OCI-LY7 (cell line): ENCODE data around the gene TRIM7. TPM values are rescaled to one million over a fixed set of nuclear protein-coding genes. Genes with fewer than 3 reads are reported as not detected.

ENCODE experiments used
- BruUV-seq: library from RNA; stranded (reverse); fragments of 400-500 nt; replicated peaks from 2 replicates; lab custom pipeline; 2021; lab: Mats Ljungman, UMichigan
- CTCF ChIA-PET: fragments of 300-600 bp; sonication (Branson Sonifier 250); formaldehyde crosslinking; loops from one replicate; lab custom pipeline; 2022; ENCODE audit warnings: antibody characterized with exemption; ENCODE audit not compliant: unreplicated experiment; lab: Charles Lee
- POLR2A ChIA-PET: fragments of 300-600 bp; sonication (Branson Sonifier 250); formaldehyde crosslinking; loops from one replicate; lab custom pipeline; 2022; ENCODE audit warnings: antibody characterized with exemption; lab: Charles Lee
- DNase-seq: peaks from one replicate; pipeline ENCODE4 v3.0.0-alpha.2; 2015; ENCODE audit warnings: low spot score
- H2AFZ ChIP-seq: fragments of 200-600 bp; sonication (generic), shearing (Covaris generic); 2 replicates; pipeline ENCODE4 v1.6.1; 2014; ENCODE audit warnings: mild to moderate bottlenecking, antibody characterized with exemption, low read length, moderate library complexity
- H3K27ac ChIP-seq: fragments of 200-600 bp; sonication (generic); 2 replicates; pipeline ENCODE4 v1.5.1; 2014; ENCODE audit warnings: mixed run types, low read depth, mild to moderate bottlenecking, moderate library complexity, low read length, inconsistent platforms; ENCODE audit not compliant: poor library complexity, severe bottlenecking
- H3K36me3 ChIP-seq: fragments of 200-600 bp; sonication (generic); 2 replicates; pipeline ENCODE4 v1.6.1; 2014; ENCODE audit warnings: mild to moderate bottlenecking, antibody characterized with exemption, low read length, moderate library complexity, mixed read lengths; ENCODE audit not compliant: insufficient read depth
- H3K4me1 ChIP-seq: fragments of 200-600 bp; sonication (generic); 2 replicates; pipeline ENCODE4 v1.5.1; 2014; ENCODE audit warnings: mild to moderate bottlenecking, low read length; ENCODE audit not compliant: insufficient read depth, poor library complexity, severe bottlenecking
- H3K4me2 ChIP-seq: fragments of 200-600 bp; sonication (generic); 2 replicates; pipeline ENCODE4 v1.6.1; 2014; ENCODE audit warnings: mild to moderate bottlenecking, low read length
- H3K4me3 ChIP-seq: fragments of 200-600 bp; sonication (generic); 2 replicates; pipeline ENCODE4 v1.5.1; 2014; ENCODE audit warnings: mild to moderate bottlenecking, low read depth, low read length; ENCODE audit not compliant: poor library complexity, severe bottlenecking
- H3K79me2 ChIP-seq: fragments of 200-600 bp; sonication (generic); 2 replicates; pipeline ENCODE4 v1.6.1; 2016; ENCODE audit warnings: low read depth, mild to moderate bottlenecking, low read length, moderate library complexity, mixed read lengths; ENCODE audit not compliant: insufficient read depth
- H3K9me2 ChIP-seq: fragments of 200-600 bp; sonication (generic); 2 replicates; pipeline ENCODE4 v1.6.1; 2016; ENCODE audit warnings: mild to moderate bottlenecking, low read length, mixed read lengths; ENCODE audit not compliant: insufficient read depth
- H3K9me3 ChIP-seq: fragments of 200-600 bp; sonication (generic); 2 replicates; pipeline ENCODE4 v1.6.1; 2014; ENCODE audit warnings: mild to moderate bottlenecking, mixed run types, low read length, mixed read lengths
- H4K20me1 ChIP-seq: fragments of 200-600 bp; sonication (generic); 2 replicates; pipeline ENCODE4 v1.6.1; 2014; ENCODE audit warnings: mild to moderate bottlenecking, antibody characterized with exemption, low read length, moderate library complexity, mixed read lengths; ENCODE audit not compliant: insufficient read depth
- CTCF ChIP-seq: fragments of 200-600 bp; sonication (generic); conservative IDR thresholded peaks from 2 replicates; pipeline ENCODE4 v1.5.1; 2014; ENCODE audit warnings: mild to moderate bottlenecking, antibody characterized with exemption, low read length, moderate library complexity, mixed read lengths
- EZH2phosphoT487 ChIP-seq: fragments of 200-600 bp; sonication (generic); IDR thresholded peaks from 2 replicates; pipeline ENCODE4 v1.6.1; 2018; ENCODE audit warnings: low read depth, borderline replicate concordance, mild to moderate bottlenecking, mixed run types, antibody characterized with exemption, low read length, moderate library complexity, mixed read lengths
- intact Hi-C: fragments of 100-400 bp; cut with micrococcal nuclease; formaldehyde crosslinking; loops from one replicate; pipeline ENCODE4 v1.10.0; 2022; ENCODE audit not compliant: unreplicated experiment
- total RNA-seq, 2 experiments: library from RNA; depleted of rRNA in 1 of 2; stranded (reverse); fragments of >200 nt in 1 of 2; shearing (Covaris generic) in 1 of 2; gene quantifications; 2 replicates each; pipeline ENCODE4 v1.2.3, GENCODE V29; 2014 to 2022

The TRIM7 gene
- total RNA-seq, 2 experiments from 2014 or later: 0.22 to 1.8 TPM

- Histone ChIP-seq H4K20me1 (no peaks in the 10 kb centered on the region), H3K4me1 (peaks cover 41% of the 10 kb centered on the region), H3K27ac (no peak overlapping the region), H2AFZ (no peak overlapping the region), H3K36me3 (no peaks in the 10 kb centered on the region), H3K9me3 (no peaks in the 10 kb centered on the region), H3K4me2 (peak overlapping the region; percentile 42; the same call in 1 of the 2 replicates), H3K79me2 (no peaks in the 10 kb centered on the region), H3K4me3 (no peak overlapping the region), H3K9me2 (no peaks in the 10 kb centered on the region)
- intact Hi-C loops: no loop called here
- DNase-seq: no peak
- POLR2A ChIA-PET: interaction anchor here (1.4 to 2.5 kb wide), 2 partner anchors 9 to 26 kb away, joined by 4 to 11 read pairs; no protein-coding TSS in a partner anchor
- CTCF ChIA-PET: interaction anchor here (1.0 to 1.1 kb wide), 2 partner anchors 10 to 24 kb away, joined by 3 to 4 read pairs; no protein-coding TSS in a partner anchor
- no peak for TF ChIP-seq EZH2phosphoT487
- TF ChIP-seq CTCF: no peak
- BruUV-seq: no TSS peak
Measured at GRCh38 chr5:181198106-181198685, 6.8 kb downstream of the TRIM7 start.

DNA sequence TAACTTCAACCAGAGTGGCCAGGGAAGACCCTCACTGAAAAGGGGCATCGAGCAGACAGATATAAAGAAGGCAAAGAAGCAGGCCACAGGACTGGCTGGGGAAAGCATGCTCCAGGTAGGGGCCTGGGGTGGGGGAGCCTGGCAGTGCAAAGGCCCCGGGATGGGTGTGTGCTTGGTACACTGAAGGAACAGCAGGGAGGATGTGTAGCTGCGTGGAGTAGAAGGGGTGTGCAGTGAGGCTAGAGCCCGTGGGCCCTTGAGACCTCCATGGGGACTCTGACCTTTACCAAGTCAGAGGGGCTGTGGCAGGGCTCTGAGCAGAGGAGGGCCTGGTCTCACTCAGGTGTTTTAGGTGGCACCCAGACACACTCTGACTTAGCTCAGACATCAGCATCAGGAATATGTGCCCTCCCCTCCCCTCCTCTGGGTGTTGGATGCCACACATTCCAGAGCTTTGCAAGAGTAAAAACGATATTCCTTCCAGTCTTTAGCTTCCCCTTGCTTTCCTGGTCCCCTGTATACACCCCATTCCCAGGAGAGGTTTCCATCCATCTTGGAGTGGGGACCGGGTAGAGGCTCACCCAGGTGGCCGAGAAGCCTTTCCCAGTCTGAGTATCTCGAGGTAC is 7.6 kb downstream of the TRIM7 start:
- no peak for TF ChIP-seq CTCF
- no peak for TF ChIP-seq EZH2phosphoT487
- Histone ChIP-seq H3K4me1 (peaks cover 49% of the 10 kb centered on the region), H3K36me3 (no peaks in the 10 kb centered on the region), H3K9me3 (no peaks in the 10 kb centered on the region), H3K27ac (no peak overlapping the region), H3K4me2 (no peak overlapping the region), H2AFZ (no peak overlapping the region), H3K4me3 (no peak overlapping the region), H4K20me1 (no peaks in the 10 kb centered on the region), H3K9me2 (no peaks in the 10 kb centered on the region), H3K79me2 (peaks cover 5% of the 10 kb centered on the region; the same call in 1 of the 2 replicates)
- DNase-seq: no peak
- POLR2A ChIA-PET: interaction anchor here (1.4 to 2.5 kb wide), 3 partner anchors 10 to 25 kb away, joined by 3 to 11 read pairs (median 4); no protein-coding TSS in a partner anchor
- CTCF ChIA-PET: interaction anchor here (1.0 to 1.1 kb wide), 2 partner anchors 11 to 25 kb away, joined by 3 to 4 read pairs; no protein-coding TSS in a partner anchor
- BruUV-seq: no TSS peak
- intact Hi-C loops: no loop called here

GRCh38 chr5:181195249-181195761 is 9.7 kb downstream of the TRIM7 start:
- H3K9me3 ChIP-seq: no peaks in the 10 kb centered on the region
- H3K27ac ChIP-seq: no peak overlapping the region
- no TSS peak for BruUV-seq
- DNase-seq: no peak
- no peaks in the 10 kb centered on the region for H3K36me3 ChIP-seq
- POLR2A ChIA-PET: no interaction called here
- no peak for TF ChIP-seq CTCF
- TF ChIP-seq EZH2phosphoT487: no peak
- CTCF ChIA-PET: no interaction called here
- no peaks in the 10 kb centered on the region for H4K20me1 ChIP-seq
- peaks cover 38% of the 10 kb centered on the region for H3K4me1 ChIP-seq
- no peaks in the 10 kb centered on the region for H3K9me2 ChIP-seq
- no peak overlapping the region for H3K4me2 ChIP-seq
- no peak overlapping the region for H3K4me3 ChIP-seq
- intact Hi-C loops: no loop called here
- H2AFZ ChIP-seq: no peak overlapping the region
- peaks cover 8% of the 10 kb centered on the region; the same call in 1 of the 2 replicates for H3K79me2 ChIP-seq
